Raji (cell line): ENCODE measurements around the gene TLN1.

ENCODE experiments used
- POLR2A ChIP-seq: IDR thresholded peaks from 2 replicates; pipeline ENCODE4 v1.6.1; 2011; ENCODE audit warnings: low read depth, low read length, control low read depth; ENCODE audit not compliant: insufficient read depth

The TLN1 gene

DNA sequence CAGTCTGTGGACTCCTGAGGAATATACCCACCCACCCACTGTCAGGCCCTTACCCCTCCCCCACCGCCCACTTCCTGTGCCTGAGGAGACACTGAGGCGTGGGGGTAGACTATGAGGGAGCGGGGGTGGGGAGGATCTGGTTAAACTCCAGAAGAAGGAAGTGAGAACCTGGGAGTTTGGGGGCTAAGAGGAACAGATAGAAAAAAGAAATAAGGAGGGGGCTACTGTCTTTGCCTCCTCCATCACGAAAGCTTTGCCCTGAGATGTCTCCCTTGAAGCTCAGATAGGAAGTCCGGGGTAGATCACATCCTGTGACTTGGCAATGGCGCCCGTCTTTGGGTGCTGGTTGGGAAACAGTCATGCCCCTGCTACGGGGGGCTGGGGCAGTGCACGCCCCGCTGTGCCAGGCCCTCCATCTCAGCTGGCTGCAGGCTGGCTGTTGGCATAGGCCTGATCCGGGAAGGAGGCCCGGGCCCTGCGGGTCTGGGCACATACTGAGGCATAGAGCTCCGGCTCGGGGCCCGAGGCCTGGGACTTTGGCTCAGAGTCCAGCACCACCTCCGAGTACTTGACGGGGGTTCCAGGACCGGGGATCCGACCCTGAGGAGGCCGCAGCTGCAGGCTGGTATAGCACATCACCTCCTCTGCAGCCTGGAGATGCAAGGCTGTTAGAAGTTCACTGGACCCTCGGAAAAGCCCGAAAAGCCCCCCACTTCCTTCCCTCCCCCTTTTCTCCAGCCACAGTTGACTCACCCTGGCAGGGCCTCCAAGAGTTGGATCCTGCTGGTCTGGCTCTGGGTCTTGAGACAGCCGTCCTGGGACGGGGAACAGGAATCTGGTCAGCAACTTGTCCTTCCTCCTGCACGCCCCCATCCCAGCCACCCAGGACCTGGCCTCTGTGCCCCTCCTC lies 82.3 kb downstream of the TLN1 start:
- peak; percentile 40; the same call in 1 of the 2 replicates for TF ChIP-seq POLR2A
